Thyroid gland (tissue), 4 donors: ENCODE measurements around the gene ASXL1.

Experiments used
- CTCF ChIP-seq, 6 experiments: fragments of 200-600 bp in 3 of 6; fragments of 450-650 bp in 3 of 6; sonication (generic) in 3 of 6; IDR thresholded peaks; one replicate each; pipeline ENCODE4 v1.5.1; 2016 to 2019; ENCODE audit warnings: antibody characterized with exemption in 6 of 6, mild to moderate bottlenecking in 2 of 6, inconsistent platforms in 1 of 6, moderate library complexity in 1 of 6
- POLR2A ChIP-seq, 2 donors: fragments of 450-650 bp; IDR thresholded peaks; one replicate each; pipeline ENCODE4 v1.6.1; 2017; ENCODE audit warnings: antibody characterized with exemption in 2 of 2, mild to moderate bottlenecking in 2 of 2, moderate library complexity in 1 of 2

DNA sequence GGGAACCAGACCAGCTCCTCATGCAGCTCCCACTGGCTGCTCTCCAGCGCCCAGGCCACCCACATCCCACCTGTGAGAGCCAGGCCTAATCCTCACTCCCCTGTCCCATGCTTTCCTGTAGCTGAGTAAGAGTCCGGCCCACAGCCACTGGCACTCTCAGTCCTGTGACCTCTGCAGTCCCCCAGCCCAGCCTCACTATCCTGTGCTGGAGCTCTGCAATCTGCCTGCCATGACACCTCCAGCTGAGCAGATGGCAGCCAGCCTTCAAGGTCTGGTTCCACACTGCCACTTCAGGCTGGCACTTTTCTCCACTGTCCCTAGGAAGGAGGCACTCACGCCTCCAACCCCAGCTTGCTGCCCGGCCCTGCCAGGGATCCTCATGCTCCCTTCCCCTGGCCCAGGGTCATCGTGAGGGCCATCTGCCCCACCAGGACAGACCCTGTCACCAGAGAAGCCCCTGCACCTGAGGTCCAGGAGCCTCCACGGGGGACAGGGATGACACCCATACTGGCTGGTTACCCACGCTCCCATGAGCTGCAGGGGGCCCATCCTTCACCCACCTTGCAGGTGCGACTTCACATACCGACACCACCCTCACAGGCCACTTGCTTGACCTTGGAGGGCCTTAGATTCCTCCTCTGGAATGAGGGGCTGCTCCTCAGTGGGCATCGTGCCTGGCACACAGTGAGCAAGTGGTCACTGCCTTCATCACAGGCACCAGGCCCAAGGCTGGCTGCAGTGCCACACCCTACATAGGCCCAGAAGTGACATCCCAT, 100.1 kb downstream of the ASXL1 start:
- TF ChIP-seq CTCF (IDR thresholded peaks at IDR 0.05) (no peak), POLR2A (IDR thresholded peaks at IDR 0.05) (no peak)
